GM21526 (cell line): ENCODE data around the gene SPOPL.
A peak's percentile ranks its signal among the peaks of the same experiment; 100 is the strongest.
"Not testable (repeated sequence)": the region's sequence is repeated elsewhere in the genome, so short reads cannot be mapped to it uniquely, and the experiment has no call there.

Experiments used
- ATAC-seq: cut with Tn5 transposase; IDR thresholded peaks from one replicate; pipeline ENCODE4 v1.9.1; 2021; ENCODE audit warnings: moderate library complexity; ENCODE audit not compliant: unreplicated experiment, low FRiP score

The SPOPL gene

GRCh38 chr2:138522556-138522955 lies 21.0 kb downstream of the SPOPL start:
- peak; percentile 85 for ATAC-seq

DNA sequence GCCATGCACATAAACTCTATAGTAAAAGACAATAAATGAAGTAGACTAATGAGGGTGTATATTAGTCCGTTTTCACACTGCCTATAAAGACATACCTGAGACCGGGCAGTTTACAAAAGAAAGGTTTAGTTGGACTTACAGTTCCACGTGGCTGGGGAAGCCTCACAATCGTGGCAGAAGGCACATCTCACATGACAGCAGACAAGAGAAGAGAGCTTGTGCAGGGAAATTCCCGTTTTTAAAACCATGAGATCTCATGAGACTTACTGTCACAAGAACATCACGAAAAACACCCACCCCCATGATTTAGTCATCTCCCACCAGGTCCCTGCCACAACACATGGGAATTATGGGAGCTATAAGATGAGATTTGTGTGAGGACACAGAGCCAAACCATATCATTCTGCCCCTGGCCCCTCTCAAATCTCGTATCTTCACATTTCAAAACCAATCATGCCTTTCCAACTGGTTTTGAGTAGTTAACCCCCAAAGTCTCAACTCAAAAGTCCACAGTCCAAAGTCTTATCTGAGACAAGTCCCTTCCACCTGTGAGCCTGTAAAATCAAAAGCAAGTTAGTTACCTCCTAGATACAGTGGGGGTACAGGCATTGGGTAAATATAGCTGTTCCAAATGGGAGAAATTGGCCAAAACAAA lies 21.6 kb downstream of the SPOPL start:
- ATAC-seq = peak; percentile 47

DNA sequence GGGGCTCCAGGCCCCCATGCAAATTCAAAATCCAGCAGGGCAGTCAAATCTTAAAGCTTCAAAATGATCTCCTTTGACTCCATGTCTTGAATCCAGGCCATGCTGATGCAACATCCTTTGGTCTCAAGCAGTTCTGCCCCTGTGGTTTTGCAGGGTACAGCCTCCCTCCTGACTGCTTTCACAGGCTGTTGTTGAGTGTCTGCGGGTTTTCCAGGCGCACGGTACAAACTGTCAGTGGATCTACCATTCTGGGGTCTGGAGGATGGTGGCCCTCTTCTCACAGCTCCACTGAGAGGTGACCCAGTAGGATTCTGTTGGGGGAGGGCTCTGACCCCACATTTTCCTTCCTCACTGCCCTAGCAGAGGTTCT lies 22.1 kb downstream of the SPOPL start:
- not testable (repeated sequence) for ATAC-seq

DNA sequence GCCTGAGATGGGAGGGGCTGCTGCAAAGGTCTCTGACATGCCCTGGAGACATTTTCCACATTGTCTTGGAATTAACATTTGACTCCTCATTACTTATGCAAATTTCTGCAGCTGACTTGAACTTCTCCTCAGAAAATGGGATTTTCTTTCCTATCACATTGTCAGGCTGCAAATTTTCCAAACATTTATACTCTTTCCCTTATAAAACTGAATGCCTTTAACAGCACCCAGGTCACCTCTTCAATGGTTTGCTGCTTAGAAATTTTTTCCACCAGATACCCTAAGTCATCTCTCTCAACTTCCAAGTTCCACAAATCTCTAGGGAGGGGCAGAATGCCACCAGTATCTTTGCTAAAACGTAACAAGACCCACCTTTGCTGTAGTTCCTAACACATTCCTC lies 22.8 kb downstream of the SPOPL start:
- ATAC-seq = not testable (repeated sequence)

DNA sequence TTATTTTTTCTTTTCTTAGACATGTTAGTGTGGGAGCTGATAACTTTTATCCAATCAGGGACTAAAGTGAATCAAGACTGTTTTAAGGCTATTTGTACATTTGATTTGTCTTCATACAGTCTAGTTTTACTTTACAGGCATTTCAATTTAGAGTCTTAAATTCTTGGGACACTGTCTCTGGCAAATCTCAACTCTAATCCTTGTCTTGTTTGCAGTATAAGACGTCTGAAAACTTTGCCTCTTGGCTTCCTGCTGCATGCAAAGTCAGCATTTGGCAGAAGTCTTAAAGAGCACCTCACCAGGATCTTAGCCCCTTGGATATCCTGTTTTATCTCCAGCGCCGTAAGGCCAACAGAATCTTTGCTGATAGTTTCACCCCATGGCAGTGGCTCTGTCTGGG lies 30.3 kb downstream of the SPOPL start:
- no peak for ATAC-seq

- no peak for ATAC-seq
Observed at GRCh38 chr2:138534791-138535190, 33.2 kb downstream of the SPOPL start.

- peak; percentile 60 for ATAC-seq
Observed at GRCh38 chr2:138536302-138536701, 34.7 kb downstream of the SPOPL start.

- ATAC-seq = peak; percentile 5
Observed at GRCh38 chr2:138536740-138537139, 35.2 kb downstream of the SPOPL start.

DNA sequence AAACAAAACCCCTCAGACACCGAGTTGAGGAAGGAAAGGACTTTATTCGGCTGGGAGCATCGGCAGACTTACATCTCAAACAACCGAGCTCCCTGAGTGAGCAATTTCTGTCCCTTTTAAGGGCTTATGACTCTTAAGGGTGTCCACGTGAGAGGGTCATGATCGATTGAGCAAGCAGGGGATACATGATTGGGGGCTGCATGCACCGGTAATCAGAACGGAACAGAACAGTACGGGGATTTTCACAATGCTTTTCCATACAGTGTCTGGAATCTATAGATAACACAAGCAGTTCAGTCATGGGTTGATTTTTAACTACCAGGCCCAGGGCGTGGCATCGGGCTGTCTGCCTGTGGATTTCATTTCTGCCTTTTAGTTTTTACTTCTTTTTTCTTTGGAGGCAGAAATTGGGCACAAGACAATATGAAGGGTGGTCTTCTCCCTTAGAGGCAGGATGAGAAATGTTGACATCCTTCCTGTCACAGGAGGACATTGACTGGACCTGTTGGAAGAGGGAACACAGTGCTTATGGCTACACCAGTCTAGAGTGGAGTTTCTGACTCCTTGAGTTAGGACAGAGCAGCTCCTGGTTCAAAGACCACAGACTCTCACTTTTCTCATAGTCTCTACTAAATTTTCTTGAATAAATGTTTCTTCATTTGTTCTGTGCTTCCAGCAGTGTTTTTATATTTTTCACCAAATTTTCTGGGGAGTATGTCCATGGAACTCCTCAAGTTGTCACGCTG lies 35.8 kb downstream of the SPOPL start:
- no peak for ATAC-seq

- ATAC-seq = not testable (repeated sequence)
Observed at GRCh38 chr2:138544206-138544605, 42.6 kb downstream of the SPOPL start.

GRCh38 chr2:138548796-138549195 lies 47.2 kb downstream of the SPOPL start:
- no peak for ATAC-seq

DNA sequence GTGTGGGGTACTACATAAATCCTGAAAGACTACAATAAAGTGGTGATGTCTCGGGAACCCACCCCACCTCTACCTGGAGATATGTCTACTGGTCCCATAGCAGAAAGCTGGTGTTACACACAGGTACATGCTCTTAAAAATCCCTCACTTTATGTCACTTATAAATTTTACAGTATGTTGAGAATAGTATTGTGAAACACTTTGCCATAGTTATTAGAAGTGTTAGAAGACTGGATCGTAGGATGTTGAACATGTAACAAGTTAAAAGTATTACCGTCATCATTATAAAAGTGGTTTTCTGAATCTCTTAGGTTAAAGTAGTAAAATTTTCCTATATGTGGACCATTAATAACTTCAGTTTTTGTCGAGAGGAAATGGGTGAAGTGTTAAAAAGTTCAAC lies 48.6 kb downstream of the SPOPL start:
- no peak for ATAC-seq

GRCh38 chr2:138550670-138551287 lies 49.2 kb downstream of the SPOPL start:
- ATAC-seq = no peak

DNA sequence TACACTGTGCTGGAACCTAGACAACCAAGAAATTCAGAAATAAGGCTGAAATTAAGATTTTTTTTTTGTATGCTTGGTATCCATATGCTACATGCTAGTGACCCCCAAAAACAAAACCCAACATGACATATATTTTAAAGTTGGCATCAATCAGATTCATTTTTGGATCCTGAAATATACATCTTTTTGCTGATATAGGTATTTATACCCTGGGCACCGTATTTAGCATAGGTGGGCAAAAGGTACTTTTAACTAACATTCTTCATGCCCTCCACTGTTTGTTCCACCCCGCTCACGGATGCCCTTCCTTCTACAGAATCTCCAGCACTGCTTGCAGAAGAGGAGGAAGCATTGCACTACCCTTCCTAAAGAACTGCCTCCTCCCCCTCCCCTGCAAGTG lies 52.6 kb downstream of the SPOPL start:
- no peak for ATAC-seq

GRCh38 chr2:138559641-138560040 lies 58.1 kb downstream of the SPOPL start:
- ATAC-seq = no peak

GRCh38 chr2:138564586-138565229 lies 63.1 kb downstream of the SPOPL start:
- no peak for ATAC-seq

DNA sequence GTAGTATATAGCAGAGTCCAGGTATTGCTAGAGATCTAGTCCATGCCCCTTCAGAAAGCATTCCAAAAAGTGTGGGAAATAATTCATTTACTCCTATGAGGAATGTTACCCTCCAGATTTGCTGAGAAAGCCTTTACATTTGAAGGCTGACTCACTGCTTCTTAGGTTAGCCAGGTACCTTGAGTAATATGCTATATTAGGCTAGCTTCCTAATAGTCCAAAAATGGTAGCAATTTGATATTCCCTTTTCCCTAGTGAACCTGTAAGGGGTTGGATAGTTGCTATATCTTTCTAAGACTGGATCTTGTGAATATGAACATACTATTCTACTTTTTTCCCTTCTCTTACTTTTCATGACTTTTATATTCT lies 63.6 kb downstream of the SPOPL start:
- no peak for ATAC-seq

- no peak for ATAC-seq
Observed at GRCh38 chr2:138572318-138572717, 70.7 kb downstream of the SPOPL start.

DNA sequence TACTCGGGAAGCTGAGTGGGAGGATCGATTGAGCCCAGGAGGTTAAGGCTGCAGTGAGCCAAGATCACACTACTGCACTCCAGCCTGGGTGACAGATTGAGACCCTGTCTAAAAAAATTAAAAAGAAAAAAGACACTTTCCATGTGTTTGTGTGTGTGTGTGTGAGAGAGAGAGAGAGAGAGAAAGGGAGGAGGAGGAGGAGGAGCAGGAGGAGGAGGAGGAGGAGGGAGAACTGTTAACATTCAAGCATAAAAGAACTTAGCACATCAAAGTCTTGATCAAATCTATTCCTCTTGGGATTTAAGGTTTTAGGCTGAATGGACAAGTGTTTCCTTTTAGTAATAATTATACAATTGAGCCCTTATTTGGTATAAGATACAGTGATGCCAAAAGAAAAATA lies 75.5 kb downstream of the SPOPL start:
- no peak for ATAC-seq

DNA sequence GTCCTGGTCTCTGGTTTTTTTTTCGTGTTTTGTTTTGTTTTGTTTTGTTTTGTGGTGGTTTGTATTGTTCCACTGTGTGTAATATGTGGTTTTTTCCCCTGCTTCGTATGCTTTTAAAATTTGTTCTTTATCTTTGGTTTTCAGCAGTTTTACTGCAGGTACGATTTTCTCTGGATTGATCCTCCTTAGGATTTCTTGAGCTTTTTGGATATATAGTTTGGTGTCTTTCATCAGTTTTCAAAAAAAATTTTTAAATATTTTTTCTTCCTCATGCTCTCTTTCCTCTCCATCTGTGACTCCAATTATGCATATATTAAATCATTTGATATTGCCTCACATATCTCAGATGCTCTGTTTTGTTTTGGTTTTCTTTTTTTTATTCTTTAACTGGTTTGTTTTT lies 78.0 kb downstream of the SPOPL start:
- no peak for ATAC-seq

DNA sequence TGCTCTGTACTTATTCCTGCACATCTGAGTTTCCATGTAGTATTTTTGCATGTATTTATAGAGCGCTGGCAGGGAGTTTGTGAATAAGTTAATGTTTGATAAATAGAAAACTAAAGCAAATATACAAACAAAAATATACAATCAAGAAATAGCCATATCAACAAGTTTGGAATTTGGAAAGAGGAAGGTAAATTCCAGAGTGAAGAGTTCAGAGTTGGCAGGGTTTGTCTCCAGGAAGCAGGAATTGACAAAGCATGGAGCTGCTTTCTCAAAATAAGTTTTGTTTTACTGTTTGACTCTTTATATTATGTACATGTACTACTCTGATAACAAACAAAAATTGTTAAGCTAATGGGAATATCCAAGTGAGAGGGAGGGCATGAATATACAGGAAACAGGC lies 80.3 kb downstream of the SPOPL start:
- no peak for ATAC-seq
